Measurements from ENCODE around the gene AFF1. TPM values are rescaled to one million over a fixed set of nuclear protein-coding genes. Genes with fewer than 3 reads are reported as not detected.

The AFF1 gene
- total RNA-seq, 4 donors from 2014 or later = 59.7 to 78.1 (median 65.9) TPM

DNA sequence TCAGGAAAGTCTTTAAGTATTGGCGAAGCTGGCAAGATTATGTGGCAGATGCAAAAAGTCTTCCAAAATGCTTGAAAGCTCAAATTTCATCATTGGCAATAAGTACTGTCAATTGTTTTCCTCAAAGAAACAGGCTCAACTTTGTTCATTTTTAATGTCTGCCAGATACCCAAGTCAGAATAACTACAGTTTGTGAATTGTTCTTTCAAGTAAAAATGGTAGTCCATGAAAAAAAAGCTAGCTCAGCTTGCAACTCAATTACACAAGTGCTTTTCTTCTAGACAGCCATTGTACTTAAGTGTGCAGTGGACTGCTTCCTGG is 70.5 kb downstream of the AFF1 start:
- no peaks in the 10 kb centered on the region for H3K36me3 ChIP-seq
- no peaks in the 10 kb centered on the region for H3K9me3 ChIP-seq
- H3K4me3 ChIP-seq = peak overlapping the region in 1 of 2 donors; percentile 78
- peaks cover 0 to 44% (median 11%) of the 10 kb centered on the region in 3 donors for H3K4me1 ChIP-seq
- no peak for ATAC-seq
- peak overlapping the region; percentile 67 to 96 (median 94) for H3K27ac ChIP-seq
- TF ChIP-seq, protein P1, sequence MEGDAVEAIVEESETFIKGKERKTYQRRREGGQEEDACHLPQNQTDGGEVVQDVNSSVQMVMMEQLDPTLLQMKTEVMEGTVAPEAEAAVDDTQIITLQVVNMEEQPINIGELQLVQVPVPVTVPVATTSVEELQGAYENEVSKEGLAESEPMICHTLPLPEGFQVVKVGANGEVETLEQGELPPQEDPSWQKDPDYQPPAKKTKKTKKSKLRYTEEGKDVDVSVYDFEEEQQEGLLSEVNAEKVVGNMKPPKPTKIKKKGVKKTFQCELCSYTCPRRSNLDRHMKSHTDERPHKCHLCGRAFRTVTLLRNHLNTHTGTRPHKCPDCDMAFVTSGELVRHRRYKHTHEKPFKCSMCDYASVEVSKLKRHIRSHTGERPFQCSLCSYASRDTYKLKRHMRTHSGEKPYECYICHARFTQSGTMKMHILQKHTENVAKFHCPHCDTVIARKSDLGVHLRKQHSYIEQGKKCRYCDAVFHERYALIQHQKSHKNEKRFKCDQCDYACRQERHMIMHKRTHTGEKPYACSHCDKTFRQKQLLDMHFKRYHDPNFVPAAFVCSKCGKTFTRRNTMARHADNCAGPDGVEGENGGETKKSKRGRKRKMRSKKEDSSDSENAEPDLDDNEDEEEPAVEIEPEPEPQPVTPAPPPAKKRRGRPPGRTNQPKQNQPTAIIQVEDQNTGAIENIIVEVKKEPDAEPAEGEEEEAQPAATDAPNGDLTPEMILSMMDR (IDR thresholded peaks at IDR 0.05) = no peak
- TF ChIP-seq EP300 (IDR thresholded peaks at IDR 0.05) = no peak
- no peak for TF ChIP-seq POLR2A (IDR thresholded peaks at IDR 0.05)
- no peak for TF ChIP-seq POLR2AphosphoS5 (IDR thresholded peaks at IDR 0.05)
- H3K27me3 ChIP-seq = no peaks in the 10 kb centered on the region
- 90% methylated on average over 1 of the region's 1 CpG; no CpG with 5 or more reads in 1 of the 2 donors for WGBS, 2 donors (ENCODE audit: low coverage in 1 of 2)

DNA sequence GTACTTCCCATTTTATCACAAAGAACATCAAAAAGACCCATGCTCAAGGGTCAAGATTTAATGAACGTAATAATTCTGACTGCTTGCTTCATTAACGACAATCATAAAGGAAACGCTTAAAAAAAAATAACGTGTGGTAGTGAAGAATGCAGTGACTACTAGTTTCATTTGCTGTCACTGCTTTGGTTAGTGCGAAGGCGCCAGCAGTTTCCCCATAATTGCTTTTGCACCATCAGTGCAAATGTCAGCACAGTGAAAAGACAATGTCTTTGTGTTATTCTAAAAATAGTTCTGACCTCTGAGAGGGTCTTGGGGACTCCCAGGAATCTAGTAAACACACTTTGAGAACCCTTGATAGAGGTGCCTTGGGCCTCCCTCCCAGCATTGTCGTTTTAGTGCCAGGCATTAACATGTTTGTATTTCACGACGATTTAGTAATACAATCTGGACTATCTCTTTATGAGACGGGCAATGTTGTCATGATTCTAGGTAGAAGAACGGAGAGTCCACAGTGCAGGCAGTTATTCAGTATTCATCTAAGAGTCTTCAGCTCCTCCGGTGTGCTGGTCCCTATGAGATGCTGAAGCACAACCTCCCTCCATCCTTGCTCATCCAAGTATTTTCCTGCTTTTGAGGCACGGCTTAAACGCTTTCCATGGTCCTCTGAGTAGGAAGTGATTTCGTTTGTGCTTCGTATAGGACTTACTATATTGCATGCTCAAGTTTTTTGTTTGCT is 71.0 kb downstream of the AFF1 start:
- Histone ChIP-seq H3K36me3 (no peaks in the 10 kb centered on the region), H3K27me3 (no peaks in the 10 kb centered on the region), H3K9me3 (no peaks in the 10 kb centered on the region), H3K4me3 (peak overlapping the region; percentile 78 to 89), H3K4me1 (peaks cover 0 to 44% (median 11%) of the 10 kb centered on the region in 3 donors), H3K27ac (peak overlapping the region; percentile 67 to 96 (median 94))
- WGBS, 2 donors (ENCODE audit: low coverage in 1 of 2) = 13% methylated on average over 15 to 16 of the region's 16 CpGs
- peak; percentile 5 for ATAC-seq
- peak; percentile 20 for TF ChIP-seq POLR2AphosphoS5 (IDR thresholded peaks at IDR 0.05)
- no peak for TF ChIP-seq POLR2A (IDR thresholded peaks at IDR 0.05)

DNA sequence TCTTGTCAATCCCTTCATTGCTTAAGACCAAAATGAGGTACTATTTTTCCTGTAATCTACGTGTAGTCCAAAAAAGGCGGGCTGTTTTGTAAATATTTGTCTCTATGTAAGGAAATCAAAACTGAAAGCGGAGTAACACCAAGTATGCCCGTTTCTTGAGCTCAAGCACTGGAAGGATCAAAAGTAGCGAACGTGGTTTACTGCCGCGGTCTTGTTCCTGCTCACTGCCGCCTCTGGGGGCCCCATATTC is 71.5 kb downstream of the AFF1 start:
- H3K27me3 ChIP-seq = no peaks in the 10 kb centered on the region
- TF ChIP-seq POLR2A (IDR thresholded peaks at IDR 0.05) = no peak
- TF ChIP-seq EP300 (IDR thresholded peaks at IDR 0.05) = no peak
- TF ChIP-seq, protein P1 (IDR thresholded peaks at IDR 0.05) = no peak
- no peak for TF ChIP-seq POLR2AphosphoS5 (IDR thresholded peaks at IDR 0.05)
- 0% methylated on average over 6 to 9 of the region's 9 CpGs for WGBS, 2 donors (ENCODE audit: low coverage in 1 of 2)
- H3K36me3 ChIP-seq = no peaks in the 10 kb centered on the region
- peak overlapping the region; percentile 78 to 89 for H3K4me3 ChIP-seq
- peaks cover 0 to 48% (median 13%) of the 10 kb centered on the region in 3 donors for H3K4me1 ChIP-seq
- H3K9me3 ChIP-seq = no peaks in the 10 kb centered on the region
- H3K27ac ChIP-seq = peak overlapping the region; percentile 67 to 96 (median 94)
- no peak for ATAC-seq

DNA sequence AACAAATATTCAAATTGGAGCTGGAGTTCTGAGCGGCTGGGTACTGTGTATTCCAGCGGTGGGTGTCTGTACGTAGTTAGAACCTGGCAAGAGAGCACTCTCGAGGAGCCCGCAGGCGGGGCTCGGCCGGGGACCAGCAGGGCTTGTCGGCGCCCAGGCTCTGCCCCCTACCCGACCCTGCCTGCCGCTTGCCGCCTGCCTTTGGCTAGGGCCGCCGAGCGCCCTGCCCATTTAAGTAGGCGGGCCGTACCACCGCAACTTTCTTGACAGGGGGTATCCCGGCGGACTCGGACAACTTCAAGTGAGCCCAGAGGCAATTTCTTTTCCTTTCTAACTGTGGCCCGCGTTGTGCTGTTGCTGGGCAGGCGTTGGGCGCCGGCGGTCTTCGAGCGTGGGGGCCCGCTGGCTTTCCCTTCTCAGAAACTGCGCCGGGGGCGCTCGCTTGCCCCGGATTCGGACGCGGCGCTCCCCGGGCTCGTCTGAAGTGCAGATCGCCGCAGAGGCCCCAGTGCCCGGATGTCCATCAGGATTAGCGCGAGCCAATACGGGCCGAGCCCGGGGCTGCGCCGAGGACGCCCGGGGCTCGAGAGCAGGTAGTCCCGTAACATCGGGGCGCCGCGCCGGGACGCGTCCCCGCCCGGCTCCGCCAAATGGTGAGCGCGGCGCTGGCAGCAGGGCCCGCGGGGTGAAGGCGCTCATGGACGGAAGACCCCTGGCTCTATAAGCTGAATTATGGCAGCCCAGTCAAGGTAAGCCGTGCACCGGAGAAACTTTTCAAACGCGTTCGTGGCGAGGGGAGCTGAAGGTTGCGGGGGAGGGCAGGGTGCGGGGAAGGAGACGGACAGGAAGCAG is 72.1 kb downstream of the AFF1 start:
- H3K36me3 ChIP-seq = no peaks in the 10 kb centered on the region
- peak overlapping the region; percentile 67 to 96 (median 94) for H3K27ac ChIP-seq
- no peaks in the 10 kb centered on the region for H3K9me3 ChIP-seq
- TF ChIP-seq, protein P1 (IDR thresholded peaks at IDR 0.05) = peak in 3 of 4 experiments; percentile 40 to 63 (median 60)
- TF ChIP-seq EP300 (IDR thresholded peaks at IDR 0.05) (no peak), POLR2AphosphoS5 (IDR thresholded peaks at IDR 0.05) (peak; percentile 98), POLR2A (IDR thresholded peaks at IDR 0.05) (peak; percentile 94 to 96)
- no peaks in the 10 kb centered on the region for H3K27me3 ChIP-seq
- peak; percentile 94 for ATAC-seq
- peak overlapping the region; percentile 78 to 89 for H3K4me3 ChIP-seq
- 0% methylated on average over 2 to 3 of the region's 82 CpGs for WGBS, 2 donors (ENCODE audit: low coverage in 1 of 2)
- peaks cover 0 to 53% (median 15%) of the 10 kb centered on the region in 3 donors for H3K4me1 ChIP-seq

DNA sequence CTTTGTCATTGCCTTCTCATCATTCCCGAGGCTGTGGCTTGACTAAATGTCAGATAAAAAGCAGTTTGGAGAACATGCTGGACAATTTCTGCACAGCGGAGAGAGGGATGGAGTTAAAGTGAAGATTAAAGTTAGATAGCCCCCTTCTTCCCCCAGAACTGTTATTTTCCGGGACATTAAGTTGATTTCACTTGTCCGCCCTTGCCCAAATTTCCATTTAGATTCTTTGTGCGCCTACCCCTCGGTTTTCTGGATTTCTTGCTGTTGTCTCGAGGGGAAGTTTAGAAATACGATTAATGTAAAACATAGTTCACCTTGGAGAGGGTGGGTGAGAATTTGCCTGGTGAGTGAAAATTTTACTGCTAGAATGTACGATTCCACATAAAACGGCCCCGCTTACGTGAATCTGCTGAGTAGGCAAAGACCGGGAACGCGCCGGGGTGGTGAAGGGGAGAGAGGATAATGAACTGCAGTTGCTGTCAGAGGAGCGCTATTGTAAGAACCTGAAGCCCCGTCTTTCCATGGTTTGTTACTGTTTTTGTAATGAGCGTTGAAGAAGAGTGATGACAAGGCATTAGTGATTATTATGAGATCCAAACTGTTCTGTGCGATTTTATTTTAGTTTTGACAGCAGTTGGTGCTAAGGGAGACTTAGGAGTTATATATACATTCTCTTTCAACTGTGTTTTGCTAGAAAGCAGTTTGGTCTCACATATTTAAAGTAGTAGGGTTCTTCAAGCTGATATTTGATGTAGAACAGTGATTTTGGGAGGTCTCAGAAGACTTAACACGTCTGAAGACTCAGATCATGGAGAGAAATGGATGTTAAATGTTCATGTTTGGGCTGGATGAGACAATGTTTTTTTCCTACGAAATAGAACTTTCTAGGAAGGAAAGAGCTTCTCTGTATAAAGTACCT is 73.0 kb downstream of the AFF1 start:
- no peaks in the 10 kb centered on the region for H3K36me3 ChIP-seq
- 1% methylated on average over 20 to 22 of the region's 22 CpGs for WGBS, 2 donors (ENCODE audit: low coverage in 1 of 2)
- H3K27me3 ChIP-seq = no peaks in the 10 kb centered on the region
- H3K4me3 ChIP-seq = peak overlapping the region; percentile 78 to 89
- TF ChIP-seq EP300 (IDR thresholded peaks at IDR 0.05) = no peak
- peak; percentile 17 for TF ChIP-seq POLR2AphosphoS5 (IDR thresholded peaks at IDR 0.05)
- TF ChIP-seq, protein P1 (IDR thresholded peaks at IDR 0.05) = no peak
- TF ChIP-seq POLR2A (IDR thresholded peaks at IDR 0.05) = peak in 1 of 2 donors; percentile 10
- peak overlapping the region; percentile 67 to 96 (median 94) for H3K27ac ChIP-seq
- H3K4me1 ChIP-seq = peaks cover 0 to 62% (median 15%) of the 10 kb centered on the region in 3 donors
- no peaks in the 10 kb centered on the region for H3K9me3 ChIP-seq
- no peak for ATAC-seq

All from gastroesophageal sphincter (tissue), 4 donors.